Transverse colon (tissue), 4 donors: ENCODE data around the gene ARNT2.

Experiments used
- EP300 ChIP-seq: sonication (generic); formaldehyde crosslinking; IDR thresholded peaks from one replicate; pipeline ENCODE4 v1.6.1; 2017; ENCODE audit warnings: antibody characterized with exemption, low read depth
- POLR2A ChIP-seq: fragments of 450-650 bp; IDR thresholded peaks from one replicate; pipeline ENCODE4 v1.6.1; 2016; ENCODE audit warnings: antibody characterized with exemption, mild to moderate bottlenecking, moderate library complexity
- POLR2AphosphoS5 ChIP-seq, 3 donors: sonication (generic); formaldehyde crosslinking; IDR thresholded peaks; one replicate each; pipeline ENCODE4 v1.6.1; 2016; ENCODE audit warnings: antibody characterized with exemption in 3 of 3
- TF ChIP-seq, protein P1 (sequence below), 5 experiments: fragments of 200-600 bp in 3 of 5; fragments of 450-650 bp in 2 of 5; sonication (generic) in 3 of 5; IDR thresholded peaks; 1 replicate in 2 of 5; 2 replicates in 3 of 5; pipeline ENCODE4 v1.5.1; 2016 to 2017; ENCODE audit warnings: antibody characterized with exemption in 5 of 5, inconsistent platforms in 3 of 5, mild to moderate bottlenecking in 2 of 5, moderate library complexity in 1 of 5

DNA sequence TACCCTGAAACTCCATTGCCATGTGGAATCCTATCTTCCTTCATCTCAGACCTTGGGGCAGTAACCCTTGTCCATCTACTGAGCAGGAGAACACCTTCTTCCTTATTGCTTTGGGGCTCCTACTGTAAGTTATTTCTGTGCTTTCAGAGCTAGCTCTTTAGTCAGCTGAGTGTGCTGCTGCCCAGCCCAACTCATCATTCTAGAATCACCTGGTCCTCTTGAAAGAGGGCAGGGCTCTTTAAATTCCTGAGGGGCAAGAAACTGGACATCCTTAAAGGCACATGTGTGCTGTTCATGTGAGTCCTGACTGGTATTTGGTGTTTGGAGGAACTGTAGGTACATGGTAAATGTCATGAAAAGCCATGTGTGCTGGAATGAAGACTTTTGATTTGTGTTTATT lies 140.9 kb downstream of the ARNT2 start:
- TF ChIP-seq, protein P1, sequence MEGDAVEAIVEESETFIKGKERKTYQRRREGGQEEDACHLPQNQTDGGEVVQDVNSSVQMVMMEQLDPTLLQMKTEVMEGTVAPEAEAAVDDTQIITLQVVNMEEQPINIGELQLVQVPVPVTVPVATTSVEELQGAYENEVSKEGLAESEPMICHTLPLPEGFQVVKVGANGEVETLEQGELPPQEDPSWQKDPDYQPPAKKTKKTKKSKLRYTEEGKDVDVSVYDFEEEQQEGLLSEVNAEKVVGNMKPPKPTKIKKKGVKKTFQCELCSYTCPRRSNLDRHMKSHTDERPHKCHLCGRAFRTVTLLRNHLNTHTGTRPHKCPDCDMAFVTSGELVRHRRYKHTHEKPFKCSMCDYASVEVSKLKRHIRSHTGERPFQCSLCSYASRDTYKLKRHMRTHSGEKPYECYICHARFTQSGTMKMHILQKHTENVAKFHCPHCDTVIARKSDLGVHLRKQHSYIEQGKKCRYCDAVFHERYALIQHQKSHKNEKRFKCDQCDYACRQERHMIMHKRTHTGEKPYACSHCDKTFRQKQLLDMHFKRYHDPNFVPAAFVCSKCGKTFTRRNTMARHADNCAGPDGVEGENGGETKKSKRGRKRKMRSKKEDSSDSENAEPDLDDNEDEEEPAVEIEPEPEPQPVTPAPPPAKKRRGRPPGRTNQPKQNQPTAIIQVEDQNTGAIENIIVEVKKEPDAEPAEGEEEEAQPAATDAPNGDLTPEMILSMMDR (IDR thresholded peaks at IDR 0.05): no peak
- no peak for TF ChIP-seq POLR2A
- no peak for TF ChIP-seq POLR2AphosphoS5 (IDR thresholded peaks at IDR 0.05)
- TF ChIP-seq EP300: no peak
